MM.1S (cell line): ENCODE measurements around the gene PIK3R2.

ENCODE experiments used
- DNase-seq: peaks from one replicate; pipeline ENCODE4 v3.0.0-alpha.2; 2015
- H2AFZ ChIP-seq: fragments of 300-600 bp; sonication (generic); 2 replicates; pipeline ENCODE4 v1.6.0; 2016; ENCODE audit warnings: antibody characterized with exemption, low read length
- H3F3A ChIP-seq: fragments of 300-600 bp; sonication (generic); 2 replicates; pipeline ENCODE4 v1.6.1; 2016; ENCODE audit warnings: mild to moderate bottlenecking, antibody characterized with exemption, low read length, moderate library complexity, mixed read lengths; ENCODE audit not compliant: insufficient read depth
- H3K27ac ChIP-seq: fragments of 300-600 bp; sonication (generic); 2 replicates; pipeline ENCODE4 v1.5.1; 2016; ENCODE audit warnings: mild to moderate bottlenecking, low read length
- H3K27me3 ChIP-seq: fragments of 300-600 bp; sonication (generic); replicated peaks from 2 replicates; pipeline ENCODE4 v1.6.0; 2016; ENCODE audit warnings: low read length; ENCODE audit not compliant: insufficient read depth
- H3K36me3 ChIP-seq: fragments of 300-600 bp; sonication (generic); replicated peaks from 2 replicates; pipeline ENCODE4 v1.6.1; 2016; ENCODE audit warnings: mild to moderate bottlenecking, low read length, mixed read lengths; ENCODE audit not compliant: insufficient read depth
- H3K4me1 ChIP-seq: fragments of 300-600 bp; sonication (generic); 2 replicates; pipeline ENCODE4 v1.6.1; 2016; ENCODE audit warnings: low read length, mixed read lengths
- H3K4me2 ChIP-seq: fragments of 300-600 bp; sonication (generic); 2 replicates; pipeline ENCODE4 v1.6.0; 2016; ENCODE audit warnings: low read depth, low read length
- H3K4me3 ChIP-seq: fragments of 300-600 bp; sonication (generic); 2 replicates; pipeline ENCODE4 v1.5.1; 2016; ENCODE audit warnings: low read length, mixed read lengths
- H3K79me2 ChIP-seq: fragments of 300-600 bp; sonication (generic); 2 replicates; pipeline ENCODE4 v1.6.1; 2016; ENCODE audit warnings: mixed run types, low read length, mixed read lengths
- H3K9ac ChIP-seq: fragments of 300-600 bp; sonication (generic); 2 replicates; pipeline ENCODE4 v1.6.1; 2016; ENCODE audit warnings: low read length, mixed read lengths
- H3K9me2 ChIP-seq: fragments of 300-600 bp; sonication (generic); replicated peaks from 2 replicates; pipeline ENCODE4 v1.6.1; 2016; ENCODE audit warnings: mild to moderate bottlenecking, low read length, mixed read lengths; ENCODE audit not compliant: insufficient read depth
- H3K9me3 ChIP-seq: fragments of 300-600 bp; sonication (generic); replicated peaks from 2 replicates; pipeline ENCODE4 v1.6.1; 2016; ENCODE audit warnings: mild to moderate bottlenecking, low read length, mixed read lengths; ENCODE audit not compliant: insufficient read depth
- H4K20me1 ChIP-seq: fragments of 300-600 bp; sonication (generic); 2 replicates; pipeline ENCODE4 v1.6.1; 2016; ENCODE audit warnings: mild to moderate bottlenecking, low read length, moderate library complexity, mixed read lengths; ENCODE audit not compliant: insufficient read depth
- CTCF ChIP-seq: fragments of 300-600 bp; sonication (generic); IDR thresholded peaks from 2 replicates; pipeline ENCODE4 v1.5.1; 2016; ENCODE audit warnings: antibody characterized with exemption, low read length, mixed read lengths
- EZH2 ChIP-seq: fragments of 300-600 bp; sonication (generic); optimal IDR thresholded peaks from 2 replicates; pipeline ENCODE3; 2017; ENCODE audit warnings: low read depth, mild to moderate bottlenecking, antibody characterized with exemption, low read length, mixed read lengths
- EZH2phosphoT487 ChIP-seq: fragments of 300-600 bp; sonication (generic); IDR thresholded peaks from 2 replicates; pipeline ENCODE4 v1.6.1; 2018; ENCODE audit warnings: antibody characterized with exemption, low read length

Gene PIK3R2

GRCh38 chr19:18144906-18145305 lies 8.1 kb upstream of the PIK3R2 start:
- Histone ChIP-seq H3K79me2 (no peaks in the 10 kb centered on the region), H3K4me2 (no peak overlapping the region), H3K9me3 (no peaks in the 10 kb centered on the region), H3F3A (no peaks in the 10 kb centered on the region), H3K36me3 (no peaks in the 10 kb centered on the region), H3K4me3 (no peak overlapping the region), H4K20me1 (no peaks in the 10 kb centered on the region), H3K9ac (no peak overlapping the region), H3K27me3 (no peaks in the 10 kb centered on the region), H3K4me1 (no peaks in the 10 kb centered on the region), H3K27ac (no peak overlapping the region), H2AFZ (no peak overlapping the region), H3K9me2 (no peaks in the 10 kb centered on the region)
- TF ChIP-seq EZH2phosphoT487 (no peak), CTCF (no peak), EZH2 (no peak)
- DNase-seq = no peak

GRCh38 chr19:18145391-18145999 lies 7.5 kb upstream of the PIK3R2 start:
- DNase-seq = no peak
- TF ChIP-seq EZH2phosphoT487 = no peak
- Histone ChIP-seq H3K9ac (no peak overlapping the region), H3K27me3 (no peaks in the 10 kb centered on the region), H3K27ac (no peak overlapping the region), H3K4me2 (no peak overlapping the region), H3K9me2 (no peaks in the 10 kb centered on the region), H3K36me3 (no peaks in the 10 kb centered on the region), H3K9me3 (no peaks in the 10 kb centered on the region), H3F3A (no peaks in the 10 kb centered on the region), H3K4me1 (no peaks in the 10 kb centered on the region), H3K4me3 (no peak overlapping the region), H4K20me1 (no peaks in the 10 kb centered on the region), H3K79me2 (no peaks in the 10 kb centered on the region), H2AFZ (no peak overlapping the region)

GRCh38 chr19:18147396-18147795 lies 5.6 kb upstream of the PIK3R2 start:
- Histone ChIP-seq H2AFZ (no peak overlapping the region), H3K27me3 (no peaks in the 10 kb centered on the region), H3K9me3 (no peaks in the 10 kb centered on the region), H3K9ac (no peak overlapping the region), H3K4me1 (0 out of 2 replicates have a peak, but pooled peaks cover 6% of the 10 kb centered on the region), H4K20me1 (no peaks in the 10 kb centered on the region), H3K27ac (no peak overlapping the region), H3K9me2 (no peaks in the 10 kb centered on the region), H3K4me2 (no peak overlapping the region), H3K36me3 (no peaks in the 10 kb centered on the region), H3F3A (peaks cover 8% of the 10 kb centered on the region), H3K79me2 (no peaks in the 10 kb centered on the region), H3K4me3 (no peak overlapping the region)
- no peak for TF ChIP-seq EZH2phosphoT487
- no peak for TF ChIP-seq EZH2
- TF ChIP-seq CTCF = no peak
- no peak for DNase-seq

- TF ChIP-seq CTCF (no peak), EZH2phosphoT487 (no peak), EZH2 (no peak)
- Histone ChIP-seq H4K20me1 (no peaks in the 10 kb centered on the region), H3K27me3 (no peaks in the 10 kb centered on the region), H3K36me3 (no peaks in the 10 kb centered on the region), H2AFZ (no peak overlapping the region), H3K9me2 (no peaks in the 10 kb centered on the region), H3K4me3 (no peak overlapping the region), H3K9ac (no peak overlapping the region), H3K27ac (no peak overlapping the region), H3K4me1 (0 out of 2 replicates have a peak, but pooled peaks cover 6% of the 10 kb centered on the region), H3K4me2 (no peak overlapping the region), H3K9me3 (no peaks in the 10 kb centered on the region), H3F3A (peaks cover 12% of the 10 kb centered on the region), H3K79me2 (peaks cover 10% of the 10 kb centered on the region; the same call in 1 of the 2 replicates)
- DNase-seq = no peak
These were observed 3.4 kb upstream of the PIK3R2 start for GRCh38 chr19:18149596-18149975.
